Brain microvascular endothelial cell (primary cell): ENCODE measurements around the gene ELP1.

ENCODE experiments used
- DNase-seq: peaks from one replicate; pipeline ENCODE4 v3.0.0-alpha.2; 2020
- H3K27ac ChIP-seq: fragments of 250-450 bp; sonication (Bioruptor Pico); 2 replicates; pipeline ENCODE4 v1.5.1; 2020; ENCODE audit warnings: mild to moderate bottlenecking, moderate library complexity
- H3K27me3 ChIP-seq: fragments of 250-450 bp; sonication (Bioruptor Pico); replicated peaks from 2 replicates; pipeline ENCODE4 v1.5.1; 2020; ENCODE audit warnings: mild to moderate bottlenecking
- H3K36me3 ChIP-seq: fragments of 250-450 bp; sonication (Bioruptor Pico); replicated peaks from 2 replicates; pipeline ENCODE4 v1.5.1; 2020; ENCODE audit warnings: mild to moderate bottlenecking
- H3K4me3 ChIP-seq: 2 replicates; pipeline ENCODE4 v1.5.1; 2011; ENCODE audit warnings: low read depth, mild to moderate bottlenecking, control low read depth, low read length, moderate library complexity
- CTCF ChIP-seq: IDR thresholded peaks from 2 replicates; pipeline ENCODE4 v1.5.1; 2011; ENCODE audit warnings: low read depth, mild to moderate bottlenecking, moderate library complexity, low read length, control low read depth, inconsistent platforms; ENCODE audit errors: missing control alignments
- in situ Hi-C: cut with HindIII; loops from 2 replicates; pipeline ENCODE4 v1.10.0; 2017; ENCODE audit warnings: low sequenced_read_pairs, low pct_ligation_motif_present

Gene ELP1

GRCh38 chr9:108882052-108882888 lies 51.7 kb downstream of the ELP1 start:
- in situ Hi-C loops = no loop called here
- Histone ChIP-seq H3K36me3 (peaks cover 16% of the 10 kb centered on the region), H3K4me3 (no peak overlapping the region), H3K27me3 (no peaks in the 10 kb centered on the region), H3K27ac (no peak overlapping the region)
- no peak for DNase-seq
- no peak for TF ChIP-seq CTCF

- DNase-seq = no peak
- TF ChIP-seq CTCF = no peak
- H3K27ac ChIP-seq = no peak overlapping the region
- H3K36me3 ChIP-seq = peaks cover 18% of the 10 kb centered on the region
- H3K4me3 ChIP-seq = no peak overlapping the region
- H3K27me3 ChIP-seq = no peaks in the 10 kb centered on the region
- in situ Hi-C loops = no loop called here
These were observed 53.1 kb downstream of the ELP1 start for GRCh38 chr9:108880738-108881316.

GRCh38 chr9:108877524-108877923 lies 56.4 kb downstream of the ELP1 start:
- in situ Hi-C loops = no loop called here
- TF ChIP-seq CTCF = no peak
- H3K27me3 ChIP-seq = no peaks in the 10 kb centered on the region
- no peak overlapping the region for H3K4me3 ChIP-seq
- peaks cover 27% of the 10 kb centered on the region for H3K36me3 ChIP-seq
- H3K27ac ChIP-seq = no peak overlapping the region
- no peak for DNase-seq

GRCh38 chr9:108876425-108876824 lies 57.5 kb downstream of the ELP1 start:
- peaks cover 32% of the 10 kb centered on the region for H3K36me3 ChIP-seq
- no peak for DNase-seq
- H3K27me3 ChIP-seq = no peaks in the 10 kb centered on the region
- no peak for TF ChIP-seq CTCF
- in situ Hi-C loops = no loop called here
- no peak overlapping the region for H3K4me3 ChIP-seq
- H3K27ac ChIP-seq = no peak overlapping the region

- no peak overlapping the region for H3K27ac ChIP-seq
- H3K4me3 ChIP-seq = no peak overlapping the region
- peaks cover 32% of the 10 kb centered on the region for H3K36me3 ChIP-seq
- in situ Hi-C loops = no loop called here
- no peak for TF ChIP-seq CTCF
- DNase-seq = no peak
- H3K27me3 ChIP-seq = no peaks in the 10 kb centered on the region
These were observed 59.7 kb downstream of the ELP1 start for GRCh38 chr9:108874058-108874788.
